Ascending aorta (tissue), 2 donors: ENCODE results near the gene SPRED2. TPM values are rescaled to one million over a fixed set of nuclear protein-coding genes. Genes with fewer than 3 reads are reported as not detected.

Experiments
- DNase-seq, 2 donors: peaks; one replicate each; pipeline ENCODE4 v3.0.0-alpha.2; 2019; ENCODE audit warnings: low spot score in 2 of 2
- H3K27ac ChIP-seq, 2 donors: fragments of 200-600 bp; sonication (generic); one replicate each; pipeline ENCODE4 v1.5.1; 2016 to 2017; ENCODE audit warnings: mild to moderate bottlenecking in 1 of 2
- H3K27me3 ChIP-seq: fragments of 200-600 bp; sonication (generic); one replicate; pipeline ENCODE4 v1.5.1; 2017
- H3K36me3 ChIP-seq, 2 donors: fragments of 200-600 bp; sonication (generic); one replicate each; pipeline ENCODE4 v1.5.1; 2016
- H3K4me1 ChIP-seq, 2 donors: fragments of 200-600 bp; sonication (generic); one replicate each; pipeline ENCODE4 v1.5.1; 2016 to 2017; ENCODE audit warnings: mild to moderate bottlenecking in 1 of 2
- H3K4me3 ChIP-seq, 2 donors: fragments of 200-600 bp; sonication (generic); one replicate each; pipeline ENCODE4 v1.5.1; 2016 to 2017; ENCODE audit warnings: mild to moderate bottlenecking in 1 of 2
- H3K9me3 ChIP-seq, 2 donors: fragments of 200-600 bp; sonication (generic); one replicate each; pipeline ENCODE4 v1.5.1; 2016
- CTCF ChIP-seq, 3 experiments: fragments of 200-600 bp in 2 of 3; fragments of 450-650 bp in 1 of 3; sonication (generic) in 2 of 3; IDR thresholded peaks; one replicate each; pipeline ENCODE4 v1.5.1; 2016 to 2019; ENCODE audit warnings: antibody characterized with exemption in 3 of 3, mild to moderate bottlenecking in 1 of 3, moderate library complexity in 1 of 3
- intact Hi-C: fragments of 100-400 bp; cut with DNase I; formaldehyde crosslinking; loops from one replicate; pipeline ENCODE4 v1.15.1; 2023
- total RNA-seq: library from RNA; depleted of rRNA; stranded (reverse); fragments of >200 nt; gene quantifications from one replicate; pipeline ENCODE4 v1.1.0, GENCODE V29; 2016

SPRED2 gene
- total RNA-seq, 1 donor from 2014 or later: 18.5 TPM

GRCh38 chr2:65389476-65389875 lies 42.9 kb downstream of the SPRED2 start:
- Histone ChIP-seq H3K4me3 (no peak overlapping the region), H3K9me3 (no peaks in the 10 kb centered on the region), H3K36me3 (no peaks in the 10 kb centered on the region), H3K27me3 (no peaks in the 10 kb centered on the region), H3K4me1 (peaks cover 0 to 5% of the 10 kb centered on the region in 2 donors), H3K27ac (no peak overlapping the region)
- no peak for DNase-seq
- intact Hi-C loops: no loop called here
- TF ChIP-seq CTCF (IDR thresholded peaks at IDR 0.05): no peak

GRCh38 chr2:65388596-65389390 lies 43.6 kb downstream of the SPRED2 start:
- H3K4me1 ChIP-seq: peaks cover 0 to 12% of the 10 kb centered on the region in 2 donors
- no peaks in the 10 kb centered on the region for H3K27me3 ChIP-seq
- H3K4me3 ChIP-seq: no peak overlapping the region
- no peak for TF ChIP-seq CTCF (IDR thresholded peaks at IDR 0.05)
- intact Hi-C loops: no loop called here
- H3K9me3 ChIP-seq: no peaks in the 10 kb centered on the region
- no peak for DNase-seq
- no peaks in the 10 kb centered on the region for H3K36me3 ChIP-seq
- no peak overlapping the region for H3K27ac ChIP-seq

GRCh38 chr2:65388051-65388531 lies 44.3 kb downstream of the SPRED2 start:
- intact Hi-C loops: no loop called here
- no peaks in the 10 kb centered on the region for H3K9me3 ChIP-seq
- no peak overlapping the region for H3K4me3 ChIP-seq
- no peak for TF ChIP-seq CTCF (IDR thresholded peaks at IDR 0.05)
- H3K27me3 ChIP-seq: no peaks in the 10 kb centered on the region
- no peaks in the 10 kb centered on the region for H3K36me3 ChIP-seq
- H3K27ac ChIP-seq: no peak overlapping the region
- H3K4me1 ChIP-seq: peaks cover 6 to 17% of the 10 kb centered on the region in 2 donors
- DNase-seq: no peak

DNA sequence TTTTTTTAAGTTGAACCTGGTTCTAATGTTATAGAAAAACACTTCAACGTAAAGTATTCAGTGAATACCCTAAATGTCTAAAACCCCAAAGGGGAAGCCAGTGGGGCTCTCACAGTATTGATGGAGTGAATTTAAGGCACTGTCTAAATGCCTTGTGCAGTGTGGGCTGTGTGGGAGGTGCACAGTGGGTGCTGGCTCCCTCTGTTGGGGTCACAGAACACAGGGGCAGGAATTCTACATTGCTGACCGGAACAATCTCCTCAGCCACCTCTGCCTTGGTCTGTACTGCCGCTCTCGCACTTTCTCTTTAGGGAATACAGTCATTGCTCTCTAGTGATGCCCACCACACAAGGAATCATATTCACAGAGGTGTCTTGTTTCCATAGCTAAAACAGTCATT lies 45.4 kb downstream of the SPRED2 start:
- no peaks in the 10 kb centered on the region for H3K9me3 ChIP-seq
- intact Hi-C loops: no loop called here
- no peak for TF ChIP-seq CTCF (IDR thresholded peaks at IDR 0.05)
- peaks cover 11 to 21% of the 10 kb centered on the region in 2 donors for H3K4me1 ChIP-seq
- H3K36me3 ChIP-seq: no peaks in the 10 kb centered on the region
- H3K27ac ChIP-seq: no peak overlapping the region
- H3K27me3 ChIP-seq: no peaks in the 10 kb centered on the region
- no peak for DNase-seq
- no peak overlapping the region for H3K4me3 ChIP-seq

DNA sequence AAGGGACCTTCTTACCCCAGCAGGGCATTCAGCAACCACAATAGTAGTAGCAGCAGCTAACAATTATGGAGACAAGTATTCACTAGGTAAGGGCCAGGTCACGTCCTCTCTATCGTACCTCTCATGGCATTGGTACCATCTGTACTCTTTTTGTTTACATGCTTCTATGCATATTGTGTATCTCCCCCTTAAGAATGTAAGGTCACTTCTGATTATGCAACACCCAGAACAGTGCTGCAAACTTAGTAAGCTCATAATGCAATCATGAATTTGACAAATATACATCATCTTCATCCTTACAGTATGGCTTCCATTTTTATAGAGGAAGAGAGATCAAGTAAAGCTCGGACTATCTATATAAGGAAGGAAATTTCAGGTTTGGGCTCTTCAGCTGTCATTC lies 46.1 kb downstream of the SPRED2 start:
- Histone ChIP-seq H3K27ac (no peak overlapping the region), H3K36me3 (no peaks in the 10 kb centered on the region), H3K4me1 (peaks cover 11 to 24% of the 10 kb centered on the region in 2 donors), H3K4me3 (no peak overlapping the region), H3K9me3 (no peaks in the 10 kb centered on the region), H3K27me3 (no peaks in the 10 kb centered on the region)
- TF ChIP-seq CTCF (IDR thresholded peaks at IDR 0.05): no peak
- intact Hi-C loops: no loop called here
- DNase-seq: no peak
